ENCODE measurements around the gene U2SURP. TPM values are rescaled to one million over a fixed set of nuclear protein-coding genes. Genes with fewer than 3 reads are reported as not detected.
A peak's percentile ranks its signal among the peaks of the same experiment; 100 is the strongest.

U2SURP gene
- total and polyA plus RNA-seq, 2 donors (not counting 1 experiment from before 2014, with no cell fraction given) = 39.1 to 44.8 TPM

GRCh38 chr3:143002727-143003126, 1.4 kb downstream of the U2SURP start:
- Histone ChIP-seq H3K4me1 (ENCODE audit: control insufficient read depth, extremely low read depth, insufficient read depth, low read length) (peaks cover 4% of the 10 kb centered on the region), H4K20me1 (ENCODE audit: control insufficient read depth, extremely low read depth, insufficient read depth, low read length) (no peaks in the 10 kb centered on the region)

GRCh38 chr3:143004823-143005222, 3.5 kb downstream of the U2SURP start:
- H3K4me2 ChIP-seq (ENCODE audit: extremely low read depth, insufficient read depth, low read length) = peak overlapping the region; percentile 57
- peaks cover 2% of the 10 kb centered on the region for H3K4me1 ChIP-seq (ENCODE audit: control insufficient read depth, extremely low read depth, insufficient read depth, low read length)
- H2AFZ ChIP-seq (ENCODE audit: low read length) = no peak overlapping the region
- H3K27ac ChIP-seq (ENCODE audit: insufficient read depth, low read length) = no peak overlapping the region
- H3K9ac ChIP-seq (ENCODE audit: insufficient read depth, low read length) = no peak overlapping the region
- no peaks in the 10 kb centered on the region for H3K36me3 ChIP-seq (ENCODE audit: control insufficient read depth, insufficient read depth, low read length)
- peaks cover 83% of the 10 kb centered on the region for H3K79me2 ChIP-seq (ENCODE audit: control insufficient read depth, insufficient read depth, low read length)
- no peak for DNase-seq (ENCODE audit: low read depth in 2 of 2)
- no peaks in the 10 kb centered on the region for H4K20me1 ChIP-seq (ENCODE audit: control insufficient read depth, extremely low read depth, insufficient read depth, low read length)
- no peaks in the 10 kb centered on the region for H3K9me3 ChIP-seq (ENCODE audit: control insufficient read depth, insufficient read depth, low read depth, low read length)
- no peak overlapping the region for H3K4me3 ChIP-seq (replicated peaks in 1 of 4; ENCODE audit: control extremely low read depth in 1 of 4, insufficient read depth in 1 of 4, low read depth in 3 of 4, low read length in 4 of 4)
- TF ChIP-seq, protein P1, sequence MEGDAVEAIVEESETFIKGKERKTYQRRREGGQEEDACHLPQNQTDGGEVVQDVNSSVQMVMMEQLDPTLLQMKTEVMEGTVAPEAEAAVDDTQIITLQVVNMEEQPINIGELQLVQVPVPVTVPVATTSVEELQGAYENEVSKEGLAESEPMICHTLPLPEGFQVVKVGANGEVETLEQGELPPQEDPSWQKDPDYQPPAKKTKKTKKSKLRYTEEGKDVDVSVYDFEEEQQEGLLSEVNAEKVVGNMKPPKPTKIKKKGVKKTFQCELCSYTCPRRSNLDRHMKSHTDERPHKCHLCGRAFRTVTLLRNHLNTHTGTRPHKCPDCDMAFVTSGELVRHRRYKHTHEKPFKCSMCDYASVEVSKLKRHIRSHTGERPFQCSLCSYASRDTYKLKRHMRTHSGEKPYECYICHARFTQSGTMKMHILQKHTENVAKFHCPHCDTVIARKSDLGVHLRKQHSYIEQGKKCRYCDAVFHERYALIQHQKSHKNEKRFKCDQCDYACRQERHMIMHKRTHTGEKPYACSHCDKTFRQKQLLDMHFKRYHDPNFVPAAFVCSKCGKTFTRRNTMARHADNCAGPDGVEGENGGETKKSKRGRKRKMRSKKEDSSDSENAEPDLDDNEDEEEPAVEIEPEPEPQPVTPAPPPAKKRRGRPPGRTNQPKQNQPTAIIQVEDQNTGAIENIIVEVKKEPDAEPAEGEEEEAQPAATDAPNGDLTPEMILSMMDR (conservative IDR thresholded peaks at IDR 0.05 in 1 of 2, IDR thresholded peaks at IDR 0.05 in 1 of 2; ENCODE audit: low read depth in 1 of 2, low read length in 2 of 2) = no peak
- no peak for TF ChIP-seq EZH2 (IDR thresholded peaks at IDR 0.05; ENCODE audit: low read length, missing control alignments)
- no peaks in the 10 kb centered on the region for H3K27me3 ChIP-seq (ENCODE audit: control insufficient read depth, insufficient read depth, low read length)

More at GRCh38 chr3:143002727-143003126, 1.4 kb downstream of the U2SURP start:
- Histone ChIP-seq H3K27ac (ENCODE audit: insufficient read depth, low read length) (peak overlapping the region; percentile 95), H3K4me3 (replicated peaks in 1 of 4; ENCODE audit: control extremely low read depth in 1 of 4, insufficient read depth in 1 of 4, low read depth in 3 of 4, low read length in 4 of 4) (peak overlapping the region; percentile 83 to 97 (median 90)), H3K36me3 (ENCODE audit: control insufficient read depth, insufficient read depth, low read length) (no peaks in the 10 kb centered on the region), H3K27me3 (ENCODE audit: control insufficient read depth, insufficient read depth, low read length) (no peaks in the 10 kb centered on the region), H2AFZ (ENCODE audit: low read length) (no peak overlapping the region), H3K79me2 (ENCODE audit: control insufficient read depth, insufficient read depth, low read length) (peaks cover 62% of the 10 kb centered on the region), H3K4me2 (ENCODE audit: extremely low read depth, insufficient read depth, low read length) (peak overlapping the region; percentile 55), H3K9ac (ENCODE audit: insufficient read depth, low read length) (peak overlapping the region; percentile 11), H3K9me3 (ENCODE audit: control insufficient read depth, insufficient read depth, low read depth, low read length) (no peaks in the 10 kb centered on the region)
- DNase-seq (ENCODE audit: low read depth in 2 of 2) = no peak
- TF ChIP-seq EZH2 (IDR thresholded peaks at IDR 0.05; ENCODE audit: low read length, missing control alignments) = no peak
- TF ChIP-seq, protein P1 (conservative IDR thresholded peaks at IDR 0.05 in 1 of 2, IDR thresholded peaks at IDR 0.05 in 1 of 2; ENCODE audit: low read depth in 1 of 2, low read length in 2 of 2) = no peak

- H3K9me3 ChIP-seq (ENCODE audit: control insufficient read depth, insufficient read depth, low read depth, low read length) = no peaks in the 10 kb centered on the region
- H2AFZ ChIP-seq (ENCODE audit: low read length) = no peak overlapping the region
- H3K9ac ChIP-seq (ENCODE audit: insufficient read depth, low read length) = no peak overlapping the region
- peaks cover 3% of the 10 kb centered on the region for H3K36me3 ChIP-seq (ENCODE audit: control insufficient read depth, insufficient read depth, low read length)
- no peak overlapping the region for H3K27ac ChIP-seq (ENCODE audit: insufficient read depth, low read length)
- peaks cover 2% of the 10 kb centered on the region for H3K4me1 ChIP-seq (ENCODE audit: control insufficient read depth, extremely low read depth, insufficient read depth, low read length)
- H4K20me1 ChIP-seq (ENCODE audit: control insufficient read depth, extremely low read depth, insufficient read depth, low read length) = no peaks in the 10 kb centered on the region
- no peak overlapping the region for H3K4me2 ChIP-seq (ENCODE audit: extremely low read depth, insufficient read depth, low read length)
- TF ChIP-seq, protein P1 (conservative IDR thresholded peaks at IDR 0.05 in 1 of 2, IDR thresholded peaks at IDR 0.05 in 1 of 2; ENCODE audit: low read depth in 1 of 2, low read length in 2 of 2) = no peak
- TF ChIP-seq EZH2 (IDR thresholded peaks at IDR 0.05; ENCODE audit: low read length, missing control alignments) = no peak
- peaks cover 77% of the 10 kb centered on the region for H3K79me2 ChIP-seq (ENCODE audit: control insufficient read depth, insufficient read depth, low read length)
- H3K4me3 ChIP-seq (replicated peaks in 1 of 4; ENCODE audit: control extremely low read depth in 1 of 4, insufficient read depth in 1 of 4, low read depth in 3 of 4, low read length in 4 of 4) = no peak overlapping the region
- DNase-seq (ENCODE audit: low read depth in 2 of 2) = no peak
- no peaks in the 10 kb centered on the region for H3K27me3 ChIP-seq (ENCODE audit: control insufficient read depth, insufficient read depth, low read length)
Observed at GRCh38 chr3:143010024-143010423, 8.7 kb downstream of the U2SURP start.

All from fibroblast of lung (primary cell).